Adrenal gland (tissue), 5 donors: ENCODE measurements around the gene FGFBP1.

Source experiments
- POLR2A ChIP-seq, 2 donors: fragments of 450-650 bp; IDR thresholded peaks; one replicate each; pipeline ENCODE4 v1.6.1; 2017; ENCODE audit warnings: antibody characterized with exemption in 2 of 2, mild to moderate bottlenecking in 2 of 2, moderate library complexity in 1 of 2
- TF ChIP-seq, protein P1 (sequence below), 6 experiments: fragments of 450-650 bp in 4 of 6; fragments of 200-600 bp in 2 of 6; sonication (generic) in 1 of 6; IDR thresholded peaks; 1 replicate in 5 of 6; 2 replicates in 1 of 6; pipeline versions ENCODE4 v1.5.1 to v1.8.0; 2016 to 2021; ENCODE audit warnings: antibody characterized with exemption in 6 of 6, mild to moderate bottlenecking in 2 of 6, moderate library complexity in 1 of 6
- donor health status: DM: no; HTN: no; CAD: no.

DNA sequence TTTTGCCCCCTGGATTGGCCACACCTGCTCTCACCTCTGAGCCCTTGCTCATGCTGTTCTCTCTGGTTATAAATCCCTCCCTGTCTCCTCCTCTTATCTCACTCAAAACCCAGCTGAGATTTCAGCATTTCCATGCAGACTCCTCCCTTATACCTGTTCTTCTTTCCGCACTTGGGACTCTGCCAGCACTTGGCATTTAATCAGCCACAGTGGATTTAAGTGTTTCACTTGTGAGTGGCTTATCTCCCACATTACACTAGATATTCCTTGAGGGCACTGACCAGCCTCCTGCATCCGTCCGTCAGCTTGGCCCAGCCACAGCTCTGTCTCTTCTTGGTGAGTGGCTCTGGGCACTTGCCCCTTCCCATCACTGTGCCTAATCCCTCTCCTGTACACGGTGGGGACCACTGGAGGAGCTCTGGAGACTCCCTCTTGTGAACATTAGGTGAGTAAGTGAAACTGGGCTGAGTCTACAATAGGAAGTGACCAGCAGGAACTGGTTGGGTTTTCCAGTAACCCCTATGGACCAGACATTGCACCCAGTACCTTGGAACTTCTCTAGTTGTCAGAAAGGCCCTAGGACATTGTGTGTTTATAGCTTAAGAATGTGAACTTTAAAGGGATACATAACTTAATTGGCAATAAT lies 19.9 kb downstream of the FGFBP1 start:
- TF ChIP-seq POLR2A (IDR thresholded peaks at IDR 0.05), result no peak
- TF ChIP-seq, protein P1, sequence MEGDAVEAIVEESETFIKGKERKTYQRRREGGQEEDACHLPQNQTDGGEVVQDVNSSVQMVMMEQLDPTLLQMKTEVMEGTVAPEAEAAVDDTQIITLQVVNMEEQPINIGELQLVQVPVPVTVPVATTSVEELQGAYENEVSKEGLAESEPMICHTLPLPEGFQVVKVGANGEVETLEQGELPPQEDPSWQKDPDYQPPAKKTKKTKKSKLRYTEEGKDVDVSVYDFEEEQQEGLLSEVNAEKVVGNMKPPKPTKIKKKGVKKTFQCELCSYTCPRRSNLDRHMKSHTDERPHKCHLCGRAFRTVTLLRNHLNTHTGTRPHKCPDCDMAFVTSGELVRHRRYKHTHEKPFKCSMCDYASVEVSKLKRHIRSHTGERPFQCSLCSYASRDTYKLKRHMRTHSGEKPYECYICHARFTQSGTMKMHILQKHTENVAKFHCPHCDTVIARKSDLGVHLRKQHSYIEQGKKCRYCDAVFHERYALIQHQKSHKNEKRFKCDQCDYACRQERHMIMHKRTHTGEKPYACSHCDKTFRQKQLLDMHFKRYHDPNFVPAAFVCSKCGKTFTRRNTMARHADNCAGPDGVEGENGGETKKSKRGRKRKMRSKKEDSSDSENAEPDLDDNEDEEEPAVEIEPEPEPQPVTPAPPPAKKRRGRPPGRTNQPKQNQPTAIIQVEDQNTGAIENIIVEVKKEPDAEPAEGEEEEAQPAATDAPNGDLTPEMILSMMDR (IDR thresholded peaks at IDR 0.05), result no peak
